ENCODE measurements around the gene TMX2. TPM values are rescaled to one million over a fixed set of nuclear protein-coding genes. Genes with fewer than 3 reads are reported as not detected.
A peak's percentile ranks its signal among the peaks of the same experiment; 100 is the strongest.

The TMX2 gene, protein sequence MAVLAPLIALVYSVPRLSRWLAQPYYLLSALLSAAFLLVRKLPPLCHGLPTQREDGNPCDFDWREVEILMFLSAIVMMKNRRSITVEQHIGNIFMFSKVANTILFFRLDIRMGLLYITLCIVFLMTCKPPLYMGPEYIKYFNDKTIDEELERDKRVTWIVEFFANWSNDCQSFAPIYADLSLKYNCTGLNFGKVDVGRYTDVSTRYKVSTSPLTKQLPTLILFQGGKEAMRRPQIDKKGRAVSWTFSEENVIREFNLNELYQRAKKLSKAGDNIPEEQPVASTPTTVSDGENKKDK
- 10 to 100 TPM; 44.0 to 52.1 (median 50.0) TPM for total RNA-seq

DNA sequence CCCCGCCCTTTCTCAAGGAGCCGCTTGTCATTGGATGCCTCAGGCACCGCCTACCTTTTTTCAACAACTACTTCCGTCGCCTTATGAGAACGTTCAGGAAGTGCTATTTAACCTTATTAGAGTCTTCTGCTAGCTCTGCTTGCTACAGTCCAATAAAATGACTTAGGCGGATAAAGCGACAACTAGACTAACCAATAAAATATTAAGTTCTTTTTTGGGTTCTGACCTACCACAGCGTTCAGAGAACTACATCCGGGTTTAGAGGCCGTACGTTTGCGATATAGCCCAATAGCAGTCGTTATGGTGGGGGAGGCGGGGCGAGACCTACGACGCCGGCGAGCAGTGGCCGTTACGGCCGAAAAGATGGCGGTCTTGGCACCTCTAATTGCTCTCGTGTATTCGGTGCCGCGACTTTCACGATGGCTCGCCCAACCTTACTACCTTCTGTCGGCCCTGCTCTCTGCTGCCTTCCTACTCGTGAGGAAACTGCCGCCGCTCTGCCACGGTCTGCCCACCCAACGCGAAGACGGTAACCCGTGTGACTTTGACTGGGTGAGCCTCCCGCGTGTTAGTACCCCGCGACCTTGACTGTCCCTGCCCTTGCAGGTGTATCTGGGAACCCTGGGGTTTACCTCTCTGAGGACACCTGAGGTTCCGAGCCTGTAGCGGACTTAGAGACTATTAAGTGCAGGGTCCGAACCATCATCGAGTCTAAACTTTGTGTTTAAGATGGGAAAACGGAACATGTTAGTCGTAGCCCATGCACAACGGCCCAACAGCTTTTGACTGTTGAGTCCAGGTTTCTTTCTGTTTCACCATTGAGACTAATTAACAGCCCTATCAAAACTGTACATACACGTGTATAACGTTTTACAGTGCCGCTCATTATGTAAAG lies at the start of gene TMX2:
Gene TMX2, plus strand, starts transcription at position 338 of the 895 bp plus-strand sequence. Its CDS starts 26 bp downstream, at position 364.
- Histone ChIP-seq H3K9me3 (no peaks in the 10 kb centered on the region), H3K4me3 (peak within 1 kb of the TSS; percentile 82 to 97), H3K4me1 (peaks cover 9 to 50% (median 25%) of the 10 kb centered on the region in 3 donors), H3K36me3 (peaks cover 0 to 5% of the 10 kb centered on the region in 2 donors), H3K27me3 (no peaks in the 10 kb centered on the region), H3K27ac (peak within 1 kb of the TSS; percentile 88 to 98 (median 92))
- 0% methylated on average over 15 to 16 of the region's 53 CpGs for WGBS, 2 donors (ENCODE audit: low coverage in 1 of 2)
- TF ChIP-seq, protein P1, sequence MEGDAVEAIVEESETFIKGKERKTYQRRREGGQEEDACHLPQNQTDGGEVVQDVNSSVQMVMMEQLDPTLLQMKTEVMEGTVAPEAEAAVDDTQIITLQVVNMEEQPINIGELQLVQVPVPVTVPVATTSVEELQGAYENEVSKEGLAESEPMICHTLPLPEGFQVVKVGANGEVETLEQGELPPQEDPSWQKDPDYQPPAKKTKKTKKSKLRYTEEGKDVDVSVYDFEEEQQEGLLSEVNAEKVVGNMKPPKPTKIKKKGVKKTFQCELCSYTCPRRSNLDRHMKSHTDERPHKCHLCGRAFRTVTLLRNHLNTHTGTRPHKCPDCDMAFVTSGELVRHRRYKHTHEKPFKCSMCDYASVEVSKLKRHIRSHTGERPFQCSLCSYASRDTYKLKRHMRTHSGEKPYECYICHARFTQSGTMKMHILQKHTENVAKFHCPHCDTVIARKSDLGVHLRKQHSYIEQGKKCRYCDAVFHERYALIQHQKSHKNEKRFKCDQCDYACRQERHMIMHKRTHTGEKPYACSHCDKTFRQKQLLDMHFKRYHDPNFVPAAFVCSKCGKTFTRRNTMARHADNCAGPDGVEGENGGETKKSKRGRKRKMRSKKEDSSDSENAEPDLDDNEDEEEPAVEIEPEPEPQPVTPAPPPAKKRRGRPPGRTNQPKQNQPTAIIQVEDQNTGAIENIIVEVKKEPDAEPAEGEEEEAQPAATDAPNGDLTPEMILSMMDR (IDR thresholded peaks at IDR 0.05) = no peak
- TF ChIP-seq POLR2A (IDR thresholded peaks at IDR 0.05) = peak; percentile 32 to 41
- no peak for TF ChIP-seq EP300 (IDR thresholded peaks at IDR 0.05)
- peak; percentile 79 for TF ChIP-seq POLR2AphosphoS5 (IDR thresholded peaks at IDR 0.05)
- ATAC-seq = peak; percentile 98

DNA sequence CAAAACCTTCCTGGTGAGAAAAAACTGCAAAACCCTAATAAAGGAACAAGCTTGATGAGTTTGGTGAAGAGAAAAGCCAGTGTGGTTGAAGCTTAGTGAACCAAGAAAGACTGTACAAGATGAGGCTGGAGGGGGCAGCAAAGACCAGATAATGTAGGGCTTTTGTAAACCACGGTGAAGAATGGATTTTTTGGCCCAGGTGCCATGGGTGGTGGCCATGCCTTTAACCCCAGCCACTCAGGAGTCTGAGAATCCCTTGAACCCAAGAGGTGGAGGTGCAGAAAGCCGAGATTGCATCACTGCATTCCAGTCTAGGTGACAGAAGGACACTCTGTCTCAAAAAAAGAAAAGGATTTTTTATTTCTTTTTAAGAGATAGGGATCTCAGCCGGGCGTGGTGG lies 49.5 kb upstream of the TMX2 start:
- H3K27me3 ChIP-seq = no peaks in the 10 kb centered on the region
- no peak overlapping the region for H3K4me3 ChIP-seq
- H3K36me3 ChIP-seq = peaks cover 0 to 41% of the 10 kb centered on the region in 2 donors
- WGBS, 2 donors (ENCODE audit: low coverage in 1 of 2) = 0 to 75% methylated on average over 1 to 4 of the region's 4 CpGs
- no peak for ATAC-seq
- TF ChIP-seq POLR2AphosphoS5 (IDR thresholded peaks at IDR 0.05) (no peak), EP300 (IDR thresholded peaks at IDR 0.05) (no peak), POLR2A (IDR thresholded peaks at IDR 0.05) (no peak)
- TF ChIP-seq, protein P1 (IDR thresholded peaks at IDR 0.05) = no peak
- H3K4me1 ChIP-seq = peaks cover 0 to 39% (median 14%) of the 10 kb centered on the region in 3 donors
- no peaks in the 10 kb centered on the region for H3K9me3 ChIP-seq
- no peak overlapping the region for H3K27ac ChIP-seq

DNA sequence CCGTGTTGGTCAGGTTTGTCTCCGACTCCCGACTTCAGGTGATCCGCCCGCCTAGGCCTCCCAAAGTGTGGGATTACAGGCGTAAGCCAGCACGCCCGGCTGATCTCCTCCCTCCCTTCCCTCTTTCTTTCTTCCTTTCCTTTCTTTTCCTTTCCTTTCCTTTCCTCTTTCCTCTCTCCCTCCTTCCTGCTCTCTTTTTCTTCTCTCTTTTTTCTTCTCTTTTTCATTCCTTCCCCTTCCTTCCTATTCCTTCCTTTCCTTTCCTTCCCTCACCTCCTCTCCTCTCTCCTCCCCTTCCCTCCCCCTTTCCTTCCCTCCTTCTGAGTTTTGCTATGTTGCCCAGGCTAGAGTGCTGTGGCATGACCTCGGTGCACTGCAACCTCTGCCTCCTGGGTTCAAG lies 48.4 kb upstream of the TMX2 start:
- no peak for ATAC-seq
- no peak for TF ChIP-seq POLR2A (IDR thresholded peaks at IDR 0.05)
- TF ChIP-seq EP300 (IDR thresholded peaks at IDR 0.05) = no peak
- no peak for TF ChIP-seq POLR2AphosphoS5 (IDR thresholded peaks at IDR 0.05)
- TF ChIP-seq, protein P1 (IDR thresholded peaks at IDR 0.05) = no peak
- 74 to 93% methylated on average over 8 to 9 of the region's 9 CpGs for WGBS, 2 donors (ENCODE audit: low coverage in 1 of 2)
- H3K4me3 ChIP-seq = no peak overlapping the region
- no peak overlapping the region for H3K27ac ChIP-seq
- peaks cover 0 to 41% of the 10 kb centered on the region in 2 donors for H3K36me3 ChIP-seq
- H3K27me3 ChIP-seq = no peaks in the 10 kb centered on the region
- H3K9me3 ChIP-seq = no peaks in the 10 kb centered on the region
- H3K4me1 ChIP-seq = peaks cover 0 to 32% (median 8%) of the 10 kb centered on the region in 3 donors

DNA sequence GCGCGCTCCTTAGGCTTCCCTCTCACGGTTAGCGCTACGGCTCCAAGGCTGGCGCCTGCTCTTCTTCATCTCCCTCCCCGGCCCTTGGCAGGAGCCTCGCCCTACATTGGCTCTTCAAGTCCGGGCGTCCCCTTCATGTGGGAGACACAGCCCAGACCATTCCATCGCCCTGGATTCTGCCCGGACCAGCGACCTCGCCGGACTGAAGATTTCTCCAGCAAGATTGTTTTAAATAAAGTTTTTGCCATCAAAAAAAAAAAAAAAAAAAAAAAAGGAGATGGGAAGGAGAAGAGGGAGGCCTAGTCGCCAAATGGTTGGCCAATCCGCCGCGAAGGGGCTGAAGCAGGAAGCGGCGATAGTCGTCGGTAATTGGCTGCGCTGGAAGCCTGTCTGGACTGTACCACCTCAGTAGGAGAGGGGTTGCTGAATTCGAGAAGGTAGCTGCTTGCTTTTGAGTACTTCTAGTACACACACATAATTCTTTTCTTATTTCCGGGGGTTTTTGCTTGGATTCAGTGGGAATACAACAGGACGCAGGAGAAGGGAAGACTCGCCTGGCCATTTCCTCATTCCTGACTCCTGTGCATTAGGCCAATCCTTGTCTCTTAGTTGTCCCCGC lies 45.2 kb upstream of the TMX2 start:
- no peaks in the 10 kb centered on the region for H3K27me3 ChIP-seq
- TF ChIP-seq, protein P1 (IDR thresholded peaks at IDR 0.05) = no peak
- H3K27ac ChIP-seq = peak overlapping the region; percentile 92 to 95 (median 94)
- peak overlapping the region; percentile 74 to 95 for H3K4me3 ChIP-seq
- no peaks in the 10 kb centered on the region for H3K9me3 ChIP-seq
- H3K36me3 ChIP-seq = peaks cover 0 to 19% of the 10 kb centered on the region in 2 donors
- peak; percentile 91 for ATAC-seq
- H3K4me1 ChIP-seq = peaks cover 0 to 41% (median 20%) of the 10 kb centered on the region in 3 donors
- 0 to 1% methylated on average over 5 to 16 of the region's 29 CpGs for WGBS, 2 donors (ENCODE audit: low coverage in 1 of 2)

All from gastroesophageal sphincter (tissue), 4 donors.